HepG2 (cell line): Measurements from ENCODE around the gene IL3RA. TPM values are rescaled to one million over a fixed set of nuclear protein-coding genes. Genes with fewer than 3 reads are reported as not detected.

Source experiments
- CEBPG ChIP-seq: IDR thresholded peaks from 2 replicates; pipeline ENCODE4 v1.6.1; 2016
- LRRFIP1 ChIP-seq: sonication (generic); formaldehyde crosslinking; conservative IDR thresholded peaks from 2 replicates; pipeline ENCODE4 v1.4.0; 2020; ENCODE audit warnings: missing genetic modification reagents
- NKX3-1 ChIP-seq: sonication (generic); formaldehyde crosslinking; IDR thresholded peaks from 2 replicates; pipeline ENCODE4 v1.5.0; 2020; ENCODE audit warnings: missing genetic modification reagents
- THAP11 ChIP-seq: IDR thresholded peaks from 2 replicates; pipeline ENCODE4 v1.6.1; 2016; ENCODE audit warnings: missing biosample characterization, missing genetic modification reagents
- ZNF432 ChIP-seq: sonication (generic); formaldehyde crosslinking; IDR thresholded peaks from 2 replicates; pipeline ENCODE4 v1.5.0; 2020; ENCODE audit warnings: missing genetic modification reagents, mild to moderate bottlenecking, borderline replicate concordance
- polyA plus RNA-seq, 8 experiments: library from polyadenylated mRNA; depleted of rRNA in 3 of 8; stranded (reverse) in 7 of 8; unstranded in 1 of 8; fragments of >200 nt; fragmentation: Illumina TruSeq in 4 of 8; extraction: Trizol in 4 of 8; gene quantifications; 2 replicates each; pipeline versions ENCODE4 v1.2.1 to v1.2.3, GENCODE V29; 2011 to 2016; ENCODE audit warnings: low read depth in 4 of 8, missing spikeins in 1 of 8, mixed read lengths in 1 of 8; ENCODE audit not compliant: insufficient read depth in 1 of 8
- total RNA-seq, 5 experiments: library from RNA; depleted of rRNA; stranded (reverse); fragments of >200 nt; fragmentation: Illumina TruSeq; extraction: Trizol; gene quantifications; 2 replicates each; pipeline ENCODE4 v1.2.3, GENCODE V29; 2016; ENCODE audit warnings: low read depth in 1 of 5
- TF ChIP-seq, protein P1 (sequence below): sonication (generic); formaldehyde crosslinking; IDR thresholded peaks from 2 replicates; pipeline ENCODE4 v1.4.0; 2020; ENCODE audit warnings: missing genetic modification reagents
- TF ChIP-seq, protein P2 (sequence below): sonication (generic); formaldehyde crosslinking; IDR thresholded peaks from 2 replicates; pipeline ENCODE4 v1.4.0; 2020; ENCODE audit warnings: missing genetic modification reagents, borderline replicate concordance

The IL3RA gene
- total and polyA plus RNA-seq, 2 of the 13 experiments (the other 11 are each of a cell fraction or from before 2014, with no cell fraction given): not detected

DNA sequence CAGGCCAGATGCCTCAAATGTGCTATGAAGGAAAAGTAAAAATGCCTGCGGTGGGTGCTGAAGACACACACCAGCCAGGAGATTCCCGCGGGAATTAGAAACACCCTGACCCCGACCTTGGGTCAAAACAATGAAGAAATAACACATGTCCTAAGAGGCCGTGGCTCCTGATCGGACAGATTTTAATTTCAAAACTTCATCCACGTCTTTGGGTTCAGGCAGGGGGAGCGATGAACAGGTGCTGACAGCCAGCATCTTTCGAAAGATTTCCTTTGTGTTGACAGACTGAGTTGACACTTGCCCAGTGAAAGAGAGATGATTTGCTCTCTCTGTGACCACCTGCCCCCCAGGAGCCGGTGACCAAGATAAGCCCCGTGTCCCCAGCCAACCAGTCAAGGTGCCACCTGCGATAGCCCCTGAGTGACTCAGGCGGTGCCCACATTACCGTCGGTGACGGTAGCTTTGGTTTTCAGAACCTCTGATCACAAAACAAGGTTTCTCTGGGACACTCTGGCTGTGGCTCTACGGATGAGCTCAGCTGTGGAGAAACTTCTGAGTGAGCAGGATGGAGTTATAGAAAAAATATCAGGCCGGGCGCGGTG is 11.0 kb upstream of the IL3RA start (continued):
- TF ChIP-seq, protein P1, sequence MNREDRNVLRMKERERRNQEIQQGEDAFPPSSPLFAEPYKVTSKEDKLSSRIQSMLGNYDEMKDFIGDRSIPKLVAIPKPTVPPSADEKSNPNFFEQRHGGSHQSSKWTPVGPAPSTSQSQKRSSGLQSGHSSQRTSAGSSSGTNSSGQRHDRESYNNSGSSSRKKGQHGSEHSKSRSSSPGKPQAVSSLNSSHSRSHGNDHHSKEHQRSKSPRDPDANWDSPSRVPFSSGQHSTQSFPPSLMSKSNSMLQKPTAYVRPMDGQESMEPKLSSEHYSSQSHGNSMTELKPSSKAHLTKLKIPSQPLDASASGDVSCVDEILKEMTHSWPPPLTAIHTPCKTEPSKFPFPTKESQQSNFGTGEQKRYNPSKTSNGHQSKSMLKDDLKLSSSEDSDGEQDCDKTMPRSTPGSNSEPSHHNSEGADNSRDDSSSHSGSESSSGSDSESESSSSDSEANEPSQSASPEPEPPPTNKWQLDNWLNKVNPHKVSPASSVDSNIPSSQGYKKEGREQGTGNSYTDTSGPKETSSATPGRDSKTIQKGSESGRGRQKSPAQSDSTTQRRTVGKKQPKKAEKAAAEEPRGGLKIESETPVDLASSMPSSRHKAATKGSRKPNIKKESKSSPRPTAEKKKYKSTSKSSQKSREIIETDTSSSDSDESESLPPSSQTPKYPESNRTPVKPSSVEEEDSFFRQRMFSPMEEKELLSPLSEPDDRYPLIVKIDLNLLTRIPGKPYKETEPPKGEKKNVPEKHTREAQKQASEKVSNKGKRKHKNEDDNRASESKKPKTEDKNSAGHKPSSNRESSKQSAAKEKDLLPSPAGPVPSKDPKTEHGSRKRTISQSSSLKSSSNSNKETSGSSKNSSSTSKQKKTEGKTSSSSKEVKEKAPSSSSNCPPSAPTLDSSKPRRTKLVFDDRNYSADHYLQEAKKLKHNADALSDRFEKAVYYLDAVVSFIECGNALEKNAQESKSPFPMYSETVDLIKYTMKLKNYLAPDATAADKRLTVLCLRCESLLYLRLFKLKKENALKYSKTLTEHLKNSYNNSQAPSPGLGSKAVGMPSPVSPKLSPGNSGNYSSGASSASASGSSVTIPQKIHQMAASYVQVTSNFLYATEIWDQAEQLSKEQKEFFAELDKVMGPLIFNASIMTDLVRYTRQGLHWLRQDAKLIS (CRISPR knock-in tag): no peak
- TF ChIP-seq THAP11 (CRISPR knock-in tag) (no peak), ZNF432 (no peak), NKX3-1 (CRISPR knock-in tag) (no peak), LRRFIP1 (CRISPR knock-in tag) (no peak), CEBPG (no peak)
- TF ChIP-seq, protein P2, sequence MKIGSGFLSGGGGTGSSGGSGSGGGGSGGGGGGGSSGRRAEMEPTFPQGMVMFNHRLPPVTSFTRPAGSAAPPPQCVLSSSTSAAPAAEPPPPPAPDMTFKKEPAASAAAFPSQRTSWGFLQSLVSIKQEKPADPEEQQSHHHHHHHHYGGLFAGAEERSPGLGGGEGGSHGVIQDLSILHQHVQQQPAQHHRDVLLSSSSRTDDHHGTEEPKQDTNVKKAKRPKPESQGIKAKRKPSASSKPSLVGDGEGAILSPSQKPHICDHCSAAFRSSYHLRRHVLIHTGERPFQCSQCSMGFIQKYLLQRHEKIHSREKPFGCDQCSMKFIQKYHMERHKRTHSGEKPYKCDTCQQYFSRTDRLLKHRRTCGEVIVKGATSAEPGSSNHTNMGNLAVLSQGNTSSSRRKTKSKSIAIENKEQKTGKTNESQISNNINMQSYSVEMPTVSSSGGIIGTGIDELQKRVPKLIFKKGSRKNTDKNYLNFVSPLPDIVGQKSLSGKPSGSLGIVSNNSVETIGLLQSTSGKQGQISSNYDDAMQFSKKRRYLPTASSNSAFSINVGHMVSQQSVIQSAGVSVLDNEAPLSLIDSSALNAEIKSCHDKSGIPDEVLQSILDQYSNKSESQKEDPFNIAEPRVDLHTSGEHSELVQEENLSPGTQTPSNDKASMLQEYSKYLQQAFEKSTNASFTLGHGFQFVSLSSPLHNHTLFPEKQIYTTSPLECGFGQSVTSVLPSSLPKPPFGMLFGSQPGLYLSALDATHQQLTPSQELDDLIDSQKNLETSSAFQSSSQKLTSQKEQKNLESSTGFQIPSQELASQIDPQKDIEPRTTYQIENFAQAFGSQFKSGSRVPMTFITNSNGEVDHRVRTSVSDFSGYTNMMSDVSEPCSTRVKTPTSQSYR (CRISPR knock-in tag): no peak
